HG03432 (cell line): ENCODE data around the gene RAD9A.

Source experiments
- ATAC-seq: cut with Tn5 transposase; IDR thresholded peaks from one replicate; pipeline ENCODE4 v1.9.1; 2021; ENCODE audit warnings: mild to moderate bottlenecking, moderate library complexity; ENCODE audit not compliant: unreplicated experiment

The RAD9A gene

GRCh38 chr11:67407688-67408163, 15.9 kb downstream of the RAD9A start:
- no peak for ATAC-seq

GRCh38 chr11:67408437-67409200, 16.8 kb downstream of the RAD9A start:
- ATAC-seq: peak; percentile 4

- ATAC-seq: peak; percentile 47
Observed at GRCh38 chr11:67409261-67409666, 17.5 kb downstream of the RAD9A start.

- no peak for ATAC-seq
Observed at GRCh38 chr11:67409781-67410368, 18.1 kb downstream of the RAD9A start.

- no peak for ATAC-seq
Observed at GRCh38 chr11:67410369-67410831, 18.6 kb downstream of the RAD9A start.

- no peak for ATAC-seq
Observed at GRCh38 chr11:67410984-67411784, 19.4 kb downstream of the RAD9A start.

GRCh38 chr11:67411785-67412152, 20.0 kb downstream of the RAD9A start:
- no peak for ATAC-seq

- ATAC-seq: no peak
Observed at GRCh38 chr11:67412495-67413179, 20.9 kb downstream of the RAD9A start.

GRCh38 chr11:67413266-67413849, 21.6 kb downstream of the RAD9A start:
- ATAC-seq: no peak

GRCh38 chr11:67415501-67416304, 23.9 kb downstream of the RAD9A start, which contains the start of gene CARNS1:
CARNS1 (plus strand) TSS chr11:67415678; CDS start chr11:67416200, 522 bp downstream.
- ATAC-seq: no peak

- ATAC-seq: no peak
Observed at GRCh38 chr11:67416416-67417335, 24.9 kb downstream of the RAD9A start.

- no peak for ATAC-seq
Observed at GRCh38 chr11:67417425-67417824, 25.6 kb downstream of the RAD9A start.

- no peak for ATAC-seq
Observed at GRCh38 chr11:67418476-67419281, 26.9 kb downstream of the RAD9A start.

- ATAC-seq: no peak
Observed at GRCh38 chr11:67419325-67420049, 27.7 kb downstream of the RAD9A start.

GRCh38 chr11:67420147-67420645, 28.4 kb downstream of the RAD9A start:
- ATAC-seq: no peak

GRCh38 chr11:67420646-67421429, 29.1 kb downstream of the RAD9A start:
- ATAC-seq: peak; percentile 83
